Breast epithelium (tissue), 4 donors: ENCODE results near the gene FEZF1. TPM values are rescaled to one million over a fixed set of nuclear protein-coding genes. Genes with fewer than 3 reads are reported as not detected.

Experiments used
- DNase-seq, 2 donors: peaks; one replicate each; pipeline ENCODE4 v3.0.0-alpha.2; 2019; ENCODE audit warnings: low spot score in 2 of 2
- H3K27ac ChIP-seq, 2 donors: fragments of 200-600 bp; sonication (generic) in 1 of 2; one replicate each; pipeline ENCODE4 v1.5.1; 2016 to 2019; ENCODE audit warnings: mild to moderate bottlenecking in 1 of 2
- H3K27me3 ChIP-seq, 2 donors: fragments of 200-600 bp; sonication (generic) in 1 of 2; one replicate each; pipeline versions ENCODE4 v1.5.1 to v1.6.0; 2017 to 2019; ENCODE audit warnings: control low read depth in 1 of 2, mild to moderate bottlenecking in 1 of 2
- H3K36me3 ChIP-seq: fragments of 200-600 bp; one replicate; pipeline ENCODE4 v1.5.1; 2019
- H3K4me1 ChIP-seq, 2 donors: fragments of 200-600 bp; sonication (generic); one replicate each; pipeline ENCODE4 v1.5.1; 2016 to 2019; ENCODE audit warnings: control low read depth in 1 of 2
- H3K4me3 ChIP-seq, 3 donors: fragments of 200-600 bp; sonication (generic); 1 replicate in 2 of 3; 2 replicates in 1 of 3; pipeline ENCODE4 v1.5.1; 2016 to 2019; ENCODE audit warnings: mild to moderate bottlenecking in 3 of 3, moderate library complexity in 2 of 3
- H3K9me3 ChIP-seq, 2 donors: fragments of 200-600 bp; sonication (generic) in 1 of 2; one replicate each; pipeline ENCODE4 v1.5.1; 2016 to 2019; ENCODE audit warnings: control low read depth in 1 of 2
- CTCF ChIP-seq, 3 donors: fragments of 450-650 bp; IDR thresholded peaks; one replicate each; pipeline ENCODE4 v1.5.1; 2016 to 2017; ENCODE audit warnings: antibody characterized with exemption in 3 of 3, mild to moderate bottlenecking in 3 of 3, moderate library complexity in 3 of 3
- POLR2A ChIP-seq: fragments of 450-650 bp; IDR thresholded peaks from one replicate; pipeline ENCODE4 v1.6.1; 2016; ENCODE audit warnings: antibody characterized with exemption, mild to moderate bottlenecking, moderate library complexity
- POLR2AphosphoS5 ChIP-seq, 3 donors: sonication (generic); formaldehyde crosslinking; IDR thresholded peaks; one replicate each; pipeline ENCODE4 v1.6.1; 2017; ENCODE audit warnings: antibody characterized with exemption in 3 of 3
- intact Hi-C: fragments of 100-400 bp; cut with DNase I; formaldehyde crosslinking; loops from one replicate; pipeline ENCODE4 v1.15.1; 2023; ENCODE audit warnings: low total_unique reads
- total RNA-seq, 3 donors: library from RNA; depleted of rRNA; stranded (reverse); fragments of >200 nt; gene quantifications; one replicate each; pipeline ENCODE4 v1.1.0, GENCODE V29; 2016

The FEZF1 gene
- total RNA-seq = not detected

GRCh38 chr7:122304319-122304975 is at the start of gene FEZF1:
Gene FEZF1 (minus strand): TSS chr7:122304750. CDS start chr7:122304437, 313 bp downstream.
- DNase-seq = no peak
- peak within 1 kb of the TSS; percentile 5 to 61 (median 26) for H3K4me3 ChIP-seq
- H3K36me3 ChIP-seq = no peaks in the 10 kb centered on the region
- TF ChIP-seq POLR2AphosphoS5 (IDR thresholded peaks at IDR 0.05) (no peak), CTCF (IDR thresholded peaks at IDR 0.05) (no peak), POLR2A (no peak)
- no peaks in the 10 kb centered on the region for H3K9me3 ChIP-seq
- peaks cover 12 to 100% of the 10 kb centered on the region in 2 donors for H3K27me3 ChIP-seq
- peaks cover 7 to 20% of the 10 kb centered on the region in 2 donors for H3K4me1 ChIP-seq
- no peak within 1 kb of the TSS for H3K27ac ChIP-seq
- intact Hi-C loops = no loop called here

- intact Hi-C loops = no loop called here
- no peak for DNase-seq
Measured at GRCh38 chr7:122352454-122352853, 47.9 kb upstream of the FEZF1 start.

GRCh38 chr7:122350701-122351100 is 46.2 kb upstream of the FEZF1 start:
- intact Hi-C loops = no loop called here
- H3K4me3 ChIP-seq = no peak overlapping the region
- no peak for DNase-seq

More at GRCh38 chr7:122352454-122352853, 47.9 kb upstream of the FEZF1 start:
- no peak overlapping the region for H3K4me3 ChIP-seq
- no peak for TF ChIP-seq CTCF (IDR thresholded peaks at IDR 0.05)
- H3K4me1 ChIP-seq = no peaks in the 10 kb centered on the region
- H3K9me3 ChIP-seq = no peaks in the 10 kb centered on the region
- H3K27me3 ChIP-seq = no peaks in the 10 kb centered on the region
- no peak overlapping the region for H3K27ac ChIP-seq
- H3K36me3 ChIP-seq = no peaks in the 10 kb centered on the region

GRCh38 chr7:122344303-122344620 is 39.7 kb upstream of the FEZF1 start:
- Histone ChIP-seq H3K36me3 (peaks cover 4% of the 10 kb centered on the region), H3K27me3 (no peaks in the 10 kb centered on the region), H3K9me3 (no peaks in the 10 kb centered on the region), H3K4me1 (no peaks in the 10 kb centered on the region), H3K27ac (no peak overlapping the region), H3K4me3 (no peak overlapping the region)
- DNase-seq = no peak
- no peak for TF ChIP-seq POLR2AphosphoS5 (IDR thresholded peaks at IDR 0.05)
- TF ChIP-seq POLR2A = no peak
- no peak for TF ChIP-seq CTCF (IDR thresholded peaks at IDR 0.05)
- intact Hi-C loops = no loop called here

More at GRCh38 chr7:122350701-122351100, 46.2 kb upstream of the FEZF1 start:
- Histone ChIP-seq H3K27me3 (no peaks in the 10 kb centered on the region), H3K4me1 (no peaks in the 10 kb centered on the region), H3K9me3 (no peaks in the 10 kb centered on the region), H3K27ac (no peak overlapping the region), H3K36me3 (no peaks in the 10 kb centered on the region)
- TF ChIP-seq POLR2AphosphoS5 (IDR thresholded peaks at IDR 0.05) (no peak), CTCF (IDR thresholded peaks at IDR 0.05) (no peak), POLR2A (no peak)

- Histone ChIP-seq H3K27ac (no peak overlapping the region), H3K36me3 (peaks cover 4% of the 10 kb centered on the region), H3K27me3 (no peaks in the 10 kb centered on the region), H3K9me3 (no peaks in the 10 kb centered on the region), H3K4me1 (no peaks in the 10 kb centered on the region), H3K4me3 (no peak overlapping the region)
- DNase-seq = no peak
- intact Hi-C loops = no loop called here
- TF ChIP-seq POLR2AphosphoS5 (IDR thresholded peaks at IDR 0.05) (no peak), CTCF (IDR thresholded peaks at IDR 0.05) (no peak), POLR2A (no peak)
Measured at GRCh38 chr7:122343601-122344302, 39.2 kb upstream of the FEZF1 start.
